Panc1 (cell line): Measurements from ENCODE around the gene FAM117B. TPM values are rescaled to one million over a fixed set of nuclear protein-coding genes. Genes with fewer than 3 reads are reported as not detected.

Experiments used
- ATAC-seq: fragments of 200-7000 bp; cut with Tn5 transposase; 2 replicates; pipeline ENCODE4 v1.9.1; 2020; ENCODE audit warnings: mild to moderate bottlenecking, moderate library complexity
- BruUV-seq: library from RNA; stranded (reverse); fragments of 400-500 nt; replicated peaks from 2 replicates; lab custom pipeline; 2021; lab: Mats Ljungman, UMichigan
- CTCF ChIA-PET: fragments of 300-600 bp; sonication (Branson Sonifier 250); formaldehyde crosslinking; loops from one replicate; lab custom pipeline; 2022; ENCODE audit warnings: antibody characterized with exemption; lab: Charles Lee
- POLR2A ChIA-PET: fragments of 300-600 bp; sonication (Branson Sonifier 250); formaldehyde crosslinking; loops from one replicate; lab custom pipeline; 2022; ENCODE audit warnings: antibody characterized with exemption; lab: Charles Lee
- DNase-seq: peaks from one replicate; pipeline ENCODE4 v3.0.0-alpha.2; 2010; ENCODE audit warnings: low read depth, low spot score
- H3K27ac ChIP-seq: 2 replicates; pipeline ENCODE4 v1.5.1; 2011; ENCODE audit warnings: mild to moderate bottlenecking, low read length, inconsistent platforms
- H3K27me3 ChIP-seq: fragments of 200-500 bp; sonication (Bioruptor generic); 2 replicates; pipeline ENCODE4 v1.6.0; 2014; ENCODE audit warnings: low read length, inconsistent platforms; ENCODE audit not compliant: control insufficient read depth, insufficient read depth
- H3K36me3 ChIP-seq: fragments of 200-500 bp; sonication (Bioruptor generic); 2 replicates; pipeline ENCODE4 v1.5.1; 2014; ENCODE audit warnings: inconsistent platforms, mild to moderate bottlenecking, low read length, moderate library complexity; ENCODE audit not compliant: control insufficient read depth, insufficient read depth
- H3K4me1 ChIP-seq: 2 replicates; pipeline ENCODE4 v1.5.1; 2011; ENCODE audit warnings: inconsistent platforms, mild to moderate bottlenecking, low read length, moderate library complexity; ENCODE audit not compliant: control insufficient read depth, insufficient read depth
- H3K4me3 ChIP-seq, 2 experiments: 2 replicates each; pipeline ENCODE4 v1.5.1; 2011 to 2012; ENCODE audit warnings: low read depth in 2 of 2, low read length in 2 of 2, mild to moderate bottlenecking in 2 of 2, inconsistent platforms in 1 of 2, moderate library complexity in 1 of 2
- H3K9me3 ChIP-seq: fragments of 200-500 bp; sonication (Bioruptor generic); 2 replicates; pipeline ENCODE4 v1.5.1; 2014; ENCODE audit warnings: low read depth, mild to moderate bottlenecking, inconsistent platforms, low read length, moderate library complexity; ENCODE audit not compliant: control insufficient read depth, insufficient read depth
- POLR2AphosphoS5 ChIP-seq: IDR thresholded peaks from 2 replicates; pipeline ENCODE4 v1.6.1; 2012; ENCODE audit warnings: mild to moderate bottlenecking, low read depth, low read length, moderate library complexity
- SIN3A ChIP-seq: IDR thresholded peaks from 2 replicates; pipeline ENCODE4 v1.6.1; 2012; ENCODE audit warnings: low read depth, mild to moderate bottlenecking, low read length, moderate library complexity, borderline replicate concordance; ENCODE audit not compliant: insufficient read depth
- TCF7L2 ChIP-seq: IDR thresholded peaks from 2 replicates; pipeline ENCODE4 v1.6.1; 2011; ENCODE audit warnings: mild to moderate bottlenecking, low read depth, low read length, inconsistent platforms
- in situ Hi-C: cut with HindIII; loops from 2 replicates; pipeline ENCODE4 v1.10.0; 2016; ENCODE audit warnings: low sequenced_read_pairs, low pct_unique_long_range_greater_than_20kb
- intact Hi-C: fragments of 100-400 bp; cut with micrococcal nuclease; formaldehyde crosslinking; loops from one replicate; pipeline ENCODE4 v1.10.0; 2022; ENCODE audit not compliant: unreplicated experiment
- total RNA-seq: library from RNA; stranded (reverse); gene quantifications from one replicate; pipeline ENCODE4 v1.2.1, GENCODE V29; 2021; ENCODE audit not compliant: unreplicated experiment
- TF ChIP-seq, protein P1 (sequence below), 2 experiments: IDR thresholded peaks; 2 replicates each; pipeline ENCODE4 v1.6.1; 2011 to 2012; ENCODE audit warnings: low read depth in 2 of 2, control low read depth in 1 of 2, low read length in 1 of 2, mild to moderate bottlenecking in 1 of 2, moderate library complexity in 1 of 2; ENCODE audit not compliant: insufficient read depth in 1 of 2
- TF ChIP-seq, protein P2 (sequence below): fragments of 450-650 bp; IDR thresholded peaks from 2 replicates; pipeline ENCODE4 v1.5.1; 2017; ENCODE audit warnings: mild to moderate bottlenecking

The FAM117B gene
- total RNA-seq, 1 experiment from 2014 or later: 7.8 TPM

DNA sequence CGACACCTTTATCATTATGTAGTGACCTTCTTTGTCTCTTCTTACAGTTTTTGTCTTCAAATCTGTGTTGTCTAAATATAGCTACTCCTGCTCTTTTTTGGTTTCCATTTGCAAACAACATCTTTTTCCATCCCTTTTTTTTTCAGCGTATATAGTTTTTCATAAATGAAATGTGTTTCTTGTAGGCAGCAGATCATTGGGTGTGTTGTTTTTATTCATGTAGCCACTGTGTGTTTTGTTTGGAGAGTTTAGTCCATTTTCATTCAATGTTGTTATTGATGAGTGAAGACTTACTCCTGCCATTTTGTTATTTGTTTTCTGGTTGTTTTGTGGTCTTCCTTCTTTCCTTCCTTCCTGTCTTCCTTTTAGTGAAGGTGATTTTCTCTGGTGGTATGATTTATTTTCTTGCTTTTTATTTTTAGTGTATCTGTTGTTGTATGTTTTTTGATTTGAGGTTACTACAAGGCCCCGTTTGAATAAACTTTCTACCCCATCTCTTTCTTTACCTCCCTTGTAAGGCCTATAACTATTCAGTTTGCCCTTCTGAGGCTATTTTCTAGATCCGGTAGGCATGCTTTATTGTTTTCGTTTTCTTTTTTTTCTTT lies 81.4 kb downstream of the FAM117B start:
- no peak for ATAC-seq
- no peak for DNase-seq
- Histone ChIP-seq H3K4me3 (no peak overlapping the region), H3K9me3 (no peaks in the 10 kb centered on the region), H3K36me3 (no peaks in the 10 kb centered on the region), H3K27ac (no peak overlapping the region), H3K4me1 (peaks cover 3% of the 10 kb centered on the region; the same call in 1 of the 2 replicates), H3K27me3 (no peaks in the 10 kb centered on the region)
- ChIA-PET POLR2A (no interaction called here), CTCF (no interaction called here)
- no TSS peak for BruUV-seq
- in situ Hi-C loops: no loop called here
- TF ChIP-seq SIN3A (no peak), TCF7L2 (no peak)
- TF ChIP-seq, protein P1, sequence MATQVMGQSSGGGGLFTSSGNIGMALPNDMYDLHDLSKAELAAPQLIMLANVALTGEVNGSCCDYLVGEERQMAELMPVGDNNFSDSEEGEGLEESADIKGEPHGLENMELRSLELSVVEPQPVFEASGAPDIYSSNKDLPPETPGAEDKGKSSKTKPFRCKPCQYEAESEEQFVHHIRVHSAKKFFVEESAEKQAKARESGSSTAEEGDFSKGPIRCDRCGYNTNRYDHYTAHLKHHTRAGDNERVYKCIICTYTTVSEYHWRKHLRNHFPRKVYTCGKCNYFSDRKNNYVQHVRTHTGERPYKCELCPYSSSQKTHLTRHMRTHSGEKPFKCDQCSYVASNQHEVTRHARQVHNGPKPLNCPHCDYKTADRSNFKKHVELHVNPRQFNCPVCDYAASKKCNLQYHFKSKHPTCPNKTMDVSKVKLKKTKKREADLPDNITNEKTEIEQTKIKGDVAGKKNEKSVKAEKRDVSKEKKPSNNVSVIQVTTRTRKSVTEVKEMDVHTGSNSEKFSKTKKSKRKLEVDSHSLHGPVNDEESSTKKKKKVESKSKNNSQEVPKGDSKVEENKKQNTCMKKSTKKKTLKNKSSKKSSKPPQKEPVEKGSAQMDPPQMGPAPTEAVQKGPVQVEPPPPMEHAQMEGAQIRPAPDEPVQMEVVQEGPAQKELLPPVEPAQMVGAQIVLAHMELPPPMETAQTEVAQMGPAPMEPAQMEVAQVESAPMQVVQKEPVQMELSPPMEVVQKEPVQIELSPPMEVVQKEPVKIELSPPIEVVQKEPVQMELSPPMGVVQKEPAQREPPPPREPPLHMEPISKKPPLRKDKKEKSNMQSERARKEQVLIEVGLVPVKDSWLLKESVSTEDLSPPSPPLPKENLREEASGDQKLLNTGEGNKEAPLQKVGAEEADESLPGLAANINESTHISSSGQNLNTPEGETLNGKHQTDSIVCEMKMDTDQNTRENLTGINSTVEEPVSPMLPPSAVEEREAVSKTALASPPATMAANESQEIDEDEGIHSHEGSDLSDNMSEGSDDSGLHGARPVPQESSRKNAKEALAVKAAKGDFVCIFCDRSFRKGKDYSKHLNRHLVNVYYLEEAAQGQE (IDR thresholded peaks at IDR 0.05; ENCODE audit: insufficient read depth in 1 of 2, low read depth in 2 of 2, low read length in 1 of 2): no peak
- intact Hi-C loops: no loop called here

DNA sequence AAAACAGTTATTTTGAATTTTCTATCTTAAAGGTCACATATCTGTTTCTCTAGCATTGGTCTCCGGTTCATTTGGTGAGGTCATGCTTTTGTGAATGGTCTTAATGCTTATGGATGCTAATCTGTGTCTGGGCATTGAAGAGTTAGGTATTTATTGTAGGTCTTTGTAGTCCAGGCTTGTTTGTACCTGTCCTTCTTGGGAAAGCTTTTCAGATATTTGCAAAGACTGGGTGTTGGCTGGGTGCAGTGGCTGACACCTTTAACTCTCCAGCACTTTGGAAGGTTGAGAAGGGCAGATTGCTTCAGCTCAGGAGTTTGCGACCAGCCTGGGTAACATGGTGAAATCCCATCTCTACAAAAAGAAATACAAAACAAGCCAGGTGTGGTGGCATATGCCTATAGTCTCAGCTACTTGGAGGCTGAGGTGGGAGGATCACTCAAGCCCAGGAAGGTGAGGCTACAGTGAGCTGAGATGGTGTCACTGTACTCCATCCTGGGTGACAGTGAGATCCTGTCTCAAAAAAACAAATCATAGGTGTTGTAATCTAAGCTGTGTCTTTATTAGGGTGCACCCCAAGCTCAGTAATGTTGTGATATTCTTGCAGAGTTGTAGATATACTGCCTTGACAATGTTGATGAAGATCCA lies 82.3 kb downstream of the FAM117B start:
- BruUV-seq: no TSS peak
- ChIA-PET POLR2A (no interaction called here), CTCF (interaction anchor here (0.6 kb wide), 1 partner anchor 40 kb away, joined by 5 read pairs; no protein-coding TSS in a partner anchor)
- in situ Hi-C loops: no loop called here
- intact Hi-C loops: no loop called here
- TF ChIP-seq POLR2AphosphoS5: no peak
- no peak for TF ChIP-seq SIN3A
- TF ChIP-seq TCF7L2: no peak
- Histone ChIP-seq H3K36me3 (no peaks in the 10 kb centered on the region), H3K4me1 (peaks cover 3% of the 10 kb centered on the region; the same call in 1 of the 2 replicates), H3K27me3 (no peaks in the 10 kb centered on the region), H3K9me3 (no peaks in the 10 kb centered on the region), H3K27ac (no peak overlapping the region), H3K4me3 (no peak overlapping the region)
- DNase-seq (no peak), ATAC-seq (no peak)

DNA sequence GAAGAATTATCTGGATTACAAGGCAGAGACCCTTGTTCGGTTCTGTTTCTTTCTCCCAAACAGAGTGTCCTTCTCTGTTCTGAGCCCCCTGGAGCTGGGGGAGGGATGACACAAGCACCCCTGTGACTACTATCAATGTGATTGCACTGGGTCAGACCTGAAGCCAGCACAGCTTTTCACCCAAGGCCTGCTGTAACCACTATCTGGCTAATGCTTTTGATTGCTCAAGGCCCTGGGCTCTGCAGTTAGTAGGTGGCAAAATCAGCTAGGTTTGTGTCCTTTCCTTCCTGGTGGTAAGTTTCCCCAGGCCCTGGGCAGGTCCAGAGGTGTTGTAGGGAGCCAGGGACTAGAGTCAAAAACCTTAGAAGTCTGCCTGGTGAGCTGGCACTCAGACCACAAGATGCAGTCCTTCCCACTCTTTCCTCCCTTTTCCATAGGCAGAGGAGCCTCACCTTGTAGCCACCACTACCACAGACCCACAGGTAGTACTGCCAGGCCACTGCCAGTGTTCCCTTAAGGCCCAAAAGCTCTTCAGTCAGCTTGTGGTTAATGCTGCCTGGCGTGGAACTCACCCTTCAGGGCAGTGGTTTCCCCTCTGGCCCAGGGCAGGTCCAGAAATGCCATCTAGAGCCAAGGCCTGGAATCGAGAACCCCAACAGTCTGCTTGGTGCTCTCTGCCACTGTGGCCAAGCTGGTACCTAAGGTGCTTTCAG lies 83.0 kb downstream of the FAM117B start:
- intact Hi-C loops: no loop called here
- TF ChIP-seq, protein P2, sequence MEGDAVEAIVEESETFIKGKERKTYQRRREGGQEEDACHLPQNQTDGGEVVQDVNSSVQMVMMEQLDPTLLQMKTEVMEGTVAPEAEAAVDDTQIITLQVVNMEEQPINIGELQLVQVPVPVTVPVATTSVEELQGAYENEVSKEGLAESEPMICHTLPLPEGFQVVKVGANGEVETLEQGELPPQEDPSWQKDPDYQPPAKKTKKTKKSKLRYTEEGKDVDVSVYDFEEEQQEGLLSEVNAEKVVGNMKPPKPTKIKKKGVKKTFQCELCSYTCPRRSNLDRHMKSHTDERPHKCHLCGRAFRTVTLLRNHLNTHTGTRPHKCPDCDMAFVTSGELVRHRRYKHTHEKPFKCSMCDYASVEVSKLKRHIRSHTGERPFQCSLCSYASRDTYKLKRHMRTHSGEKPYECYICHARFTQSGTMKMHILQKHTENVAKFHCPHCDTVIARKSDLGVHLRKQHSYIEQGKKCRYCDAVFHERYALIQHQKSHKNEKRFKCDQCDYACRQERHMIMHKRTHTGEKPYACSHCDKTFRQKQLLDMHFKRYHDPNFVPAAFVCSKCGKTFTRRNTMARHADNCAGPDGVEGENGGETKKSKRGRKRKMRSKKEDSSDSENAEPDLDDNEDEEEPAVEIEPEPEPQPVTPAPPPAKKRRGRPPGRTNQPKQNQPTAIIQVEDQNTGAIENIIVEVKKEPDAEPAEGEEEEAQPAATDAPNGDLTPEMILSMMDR: no peak
- no peak for TF ChIP-seq TCF7L2
- TF ChIP-seq SIN3A: no peak
- TF ChIP-seq, protein P1 (IDR thresholded peaks at IDR 0.05; ENCODE audit: insufficient read depth in 1 of 2, low read depth in 2 of 2, low read length in 1 of 2): no peak
- no peak for TF ChIP-seq POLR2AphosphoS5
- Histone ChIP-seq H3K27ac (no peak overlapping the region), H3K4me3 (no peak overlapping the region), H3K9me3 (no peaks in the 10 kb centered on the region), H3K27me3 (no peaks in the 10 kb centered on the region), H3K4me1 (peaks cover 3% of the 10 kb centered on the region; the same call in 1 of the 2 replicates), H3K36me3 (no peaks in the 10 kb centered on the region)
- ATAC-seq (no peak), DNase-seq (no peak)
- CTCF ChIA-PET: interaction anchor here (0.6 kb wide), 1 partner anchor 41 kb away, joined by 5 read pairs; no protein-coding TSS in a partner anchor
- in situ Hi-C loops: no loop called here
- POLR2A ChIA-PET: no interaction called here
- BruUV-seq: no TSS peak
